GM12875 (cell line): ENCODE measurements around the gene GDNF.

Experiments
- H3K4me3 ChIP-seq: one replicate; pipeline ENCODE4 v1.5.1; 2011; ENCODE audit warnings: low read depth, low read length, control low read depth
- TF ChIP-seq, protein P1 (sequence below): IDR thresholded peaks from 2 replicates; pipeline ENCODE4 v1.5.1; 2011; ENCODE audit warnings: low read depth, mild to moderate bottlenecking, control low read depth, inconsistent platforms, low read length, moderate library complexity, borderline replicate concordance; ENCODE audit not compliant: insufficient read depth

GDNF gene

GRCh38 chr5:37772255-37772654, 67.6 kb downstream of the GDNF start:
- TF ChIP-seq, protein P1, sequence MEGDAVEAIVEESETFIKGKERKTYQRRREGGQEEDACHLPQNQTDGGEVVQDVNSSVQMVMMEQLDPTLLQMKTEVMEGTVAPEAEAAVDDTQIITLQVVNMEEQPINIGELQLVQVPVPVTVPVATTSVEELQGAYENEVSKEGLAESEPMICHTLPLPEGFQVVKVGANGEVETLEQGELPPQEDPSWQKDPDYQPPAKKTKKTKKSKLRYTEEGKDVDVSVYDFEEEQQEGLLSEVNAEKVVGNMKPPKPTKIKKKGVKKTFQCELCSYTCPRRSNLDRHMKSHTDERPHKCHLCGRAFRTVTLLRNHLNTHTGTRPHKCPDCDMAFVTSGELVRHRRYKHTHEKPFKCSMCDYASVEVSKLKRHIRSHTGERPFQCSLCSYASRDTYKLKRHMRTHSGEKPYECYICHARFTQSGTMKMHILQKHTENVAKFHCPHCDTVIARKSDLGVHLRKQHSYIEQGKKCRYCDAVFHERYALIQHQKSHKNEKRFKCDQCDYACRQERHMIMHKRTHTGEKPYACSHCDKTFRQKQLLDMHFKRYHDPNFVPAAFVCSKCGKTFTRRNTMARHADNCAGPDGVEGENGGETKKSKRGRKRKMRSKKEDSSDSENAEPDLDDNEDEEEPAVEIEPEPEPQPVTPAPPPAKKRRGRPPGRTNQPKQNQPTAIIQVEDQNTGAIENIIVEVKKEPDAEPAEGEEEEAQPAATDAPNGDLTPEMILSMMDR, result no peak
- H3K4me3 ChIP-seq, result no peak overlapping the region

GRCh38 chr5:37771731-37772130, 68.1 kb downstream of the GDNF start:
- TF ChIP-seq, protein P1, result no peak
- H3K4me3 ChIP-seq, result no peak overlapping the region

DNA sequence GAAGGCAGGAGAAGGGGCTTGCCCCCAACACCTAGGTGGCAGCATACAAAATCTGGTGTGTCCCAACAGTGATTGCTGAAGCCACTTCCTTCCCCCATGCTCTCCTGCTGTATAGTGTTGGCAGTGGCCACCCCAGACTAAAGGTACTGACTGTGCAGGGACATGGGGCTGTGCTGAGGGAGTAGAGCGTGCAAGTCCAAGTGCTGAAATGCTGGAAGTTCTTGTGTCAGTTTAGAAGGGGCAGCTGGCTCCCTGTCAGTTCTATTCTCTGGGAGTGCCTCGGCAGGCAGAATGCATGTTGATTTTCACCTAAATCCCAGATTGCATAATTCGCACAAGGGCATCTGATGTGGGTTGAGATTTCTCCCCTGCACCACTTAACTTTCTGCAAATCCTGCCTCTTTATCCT, 68.6 kb downstream of the GDNF start:
- H3K4me3 ChIP-seq, result no peak overlapping the region
- TF ChIP-seq, protein P1, result no peak

DNA sequence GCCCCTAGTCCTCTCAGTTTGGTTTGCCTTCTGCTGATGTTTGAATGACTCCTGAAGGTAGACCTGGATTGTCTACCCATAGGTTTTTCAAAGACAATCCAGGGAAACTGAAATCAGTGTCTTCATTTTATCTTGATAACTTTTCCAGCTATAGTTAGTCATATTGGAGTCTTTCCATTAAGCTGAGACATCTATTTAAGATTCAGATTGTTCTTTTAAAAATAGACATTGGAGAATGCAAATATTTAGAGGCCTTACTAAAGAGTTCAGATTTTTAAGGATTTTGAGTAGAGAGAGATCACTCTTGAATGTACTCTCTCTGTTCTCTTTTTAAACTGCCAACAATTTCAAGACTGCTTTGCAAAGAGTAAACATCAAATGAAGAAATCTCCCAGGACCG, 69.1 kb downstream of the GDNF start:
- TF ChIP-seq, protein P1, result no peak
- no peak overlapping the region for H3K4me3 ChIP-seq

DNA sequence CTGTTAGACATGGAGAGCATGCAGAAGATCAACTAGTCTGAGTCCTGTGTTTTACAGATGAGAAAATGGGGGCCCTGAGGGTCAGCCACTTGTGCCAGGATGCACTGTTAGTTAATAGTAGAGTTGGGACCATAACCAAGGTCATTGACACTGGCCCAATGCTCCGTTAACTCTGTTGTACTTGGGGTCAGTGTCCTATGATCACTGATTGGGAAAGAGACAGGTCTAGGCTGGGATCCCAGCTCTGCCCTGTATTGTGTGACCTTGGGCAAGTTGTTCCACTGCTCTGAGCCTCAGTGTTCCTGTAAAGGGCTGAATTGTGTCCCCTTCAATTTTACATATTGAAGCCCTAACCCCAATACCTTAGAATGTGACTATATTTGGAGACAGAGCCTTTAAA, 70.0 kb downstream of the GDNF start:
- TF ChIP-seq, protein P1, result no peak
- no peak overlapping the region for H3K4me3 ChIP-seq

DNA sequence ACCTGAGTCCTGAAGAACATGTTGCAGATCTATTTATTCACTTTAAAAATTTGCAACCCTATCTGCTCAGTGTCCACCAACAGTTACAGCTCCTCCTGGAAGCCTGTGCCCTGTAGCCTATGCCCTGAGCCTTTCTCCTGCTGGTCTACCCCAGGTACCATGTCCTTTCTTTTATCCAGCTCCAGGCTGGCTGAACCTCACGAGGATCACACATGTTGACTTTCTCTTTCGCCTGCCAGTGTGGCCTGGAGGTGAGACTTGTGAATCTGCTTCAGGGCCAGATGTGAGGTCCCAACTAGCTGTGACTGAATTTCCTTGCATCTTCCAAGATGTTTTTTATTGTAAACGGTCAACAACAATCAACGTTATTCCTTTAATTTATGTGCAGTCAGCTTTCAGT, 70.7 kb downstream of the GDNF start:
- H3K4me3 ChIP-seq, result no peak overlapping the region
- TF ChIP-seq, protein P1, result no peak

- TF ChIP-seq, protein P1, result no peak
Observed at GRCh38 chr5:37768371-37768770, 71.5 kb downstream of the GDNF start.

More at GRCh38 chr5:37768371-37768770, 71.5 kb downstream of the GDNF start:
- H3K4me3 ChIP-seq, result no peak overlapping the region
